BE2C (cell line): Measurements from ENCODE around the gene TTC33.
"Not testable (repeated sequence)": the region's sequence is repeated elsewhere in the genome, so short reads cannot be mapped to it uniquely, and the experiment has no call there.

Experiments used
- DNase-seq: peaks from one replicate; pipeline ENCODE4 v3.0.0-alpha.2; 2020
- H3K27me3 ChIP-seq: fragments of 250-450 bp; sonication (Bioruptor Pico); 2 replicates; pipeline ENCODE4 v1.5.1; 2020; ENCODE audit warnings: mild to moderate bottlenecking
- H3K36me3 ChIP-seq: fragments of 250-450 bp; sonication (Bioruptor Pico); 2 replicates; pipeline ENCODE4 v1.5.1; 2020; ENCODE audit warnings: mild to moderate bottlenecking
- H3K4me1 ChIP-seq: fragments of 250-450 bp; sonication (Bioruptor Pico); 2 replicates; pipeline ENCODE4 v1.5.1; 2020
- H3K4me3 ChIP-seq: 2 replicates; pipeline ENCODE4 v1.5.1; 2011; ENCODE audit warnings: low read depth, low read length
- H3K9me3 ChIP-seq: fragments of 250-450 bp; sonication (Bioruptor Pico); 2 replicates; pipeline ENCODE4 v1.5.1; 2020
- TF ChIP-seq, protein P1 (sequence below): IDR thresholded peaks from 2 replicates; pipeline ENCODE4 v1.5.1; 2012; ENCODE audit warnings: mild to moderate bottlenecking, low read depth, low read length

TTC33 gene

DNA sequence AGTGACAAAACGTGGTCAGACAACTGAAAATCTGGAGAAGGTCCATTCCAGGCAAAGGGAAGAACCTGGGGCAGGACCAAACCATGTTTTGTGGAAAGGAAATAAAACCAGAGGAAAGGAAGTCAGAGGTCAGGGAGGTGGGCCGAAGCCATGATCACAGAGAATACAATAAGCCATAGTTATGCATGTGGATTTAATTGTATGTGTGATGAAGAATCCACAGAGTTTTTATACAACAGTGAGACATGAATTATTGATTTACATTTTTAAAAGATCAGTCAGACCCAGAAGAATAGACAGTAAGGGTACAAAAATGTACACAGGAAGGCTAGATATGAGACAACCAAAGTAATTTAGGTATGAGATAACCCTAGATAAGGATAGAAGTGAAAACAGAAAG, 20.8 kb downstream of the TTC33 start:
- DNase-seq, result no peak
- Histone ChIP-seq H3K4me3 (no peak overlapping the region), H3K4me1 (no peaks in the 10 kb centered on the region), H3K9me3 (no peaks in the 10 kb centered on the region), H3K36me3 (no peaks in the 10 kb centered on the region), H3K27me3 (no peaks in the 10 kb centered on the region)
- TF ChIP-seq, protein P1, sequence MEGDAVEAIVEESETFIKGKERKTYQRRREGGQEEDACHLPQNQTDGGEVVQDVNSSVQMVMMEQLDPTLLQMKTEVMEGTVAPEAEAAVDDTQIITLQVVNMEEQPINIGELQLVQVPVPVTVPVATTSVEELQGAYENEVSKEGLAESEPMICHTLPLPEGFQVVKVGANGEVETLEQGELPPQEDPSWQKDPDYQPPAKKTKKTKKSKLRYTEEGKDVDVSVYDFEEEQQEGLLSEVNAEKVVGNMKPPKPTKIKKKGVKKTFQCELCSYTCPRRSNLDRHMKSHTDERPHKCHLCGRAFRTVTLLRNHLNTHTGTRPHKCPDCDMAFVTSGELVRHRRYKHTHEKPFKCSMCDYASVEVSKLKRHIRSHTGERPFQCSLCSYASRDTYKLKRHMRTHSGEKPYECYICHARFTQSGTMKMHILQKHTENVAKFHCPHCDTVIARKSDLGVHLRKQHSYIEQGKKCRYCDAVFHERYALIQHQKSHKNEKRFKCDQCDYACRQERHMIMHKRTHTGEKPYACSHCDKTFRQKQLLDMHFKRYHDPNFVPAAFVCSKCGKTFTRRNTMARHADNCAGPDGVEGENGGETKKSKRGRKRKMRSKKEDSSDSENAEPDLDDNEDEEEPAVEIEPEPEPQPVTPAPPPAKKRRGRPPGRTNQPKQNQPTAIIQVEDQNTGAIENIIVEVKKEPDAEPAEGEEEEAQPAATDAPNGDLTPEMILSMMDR, result no peak

DNA sequence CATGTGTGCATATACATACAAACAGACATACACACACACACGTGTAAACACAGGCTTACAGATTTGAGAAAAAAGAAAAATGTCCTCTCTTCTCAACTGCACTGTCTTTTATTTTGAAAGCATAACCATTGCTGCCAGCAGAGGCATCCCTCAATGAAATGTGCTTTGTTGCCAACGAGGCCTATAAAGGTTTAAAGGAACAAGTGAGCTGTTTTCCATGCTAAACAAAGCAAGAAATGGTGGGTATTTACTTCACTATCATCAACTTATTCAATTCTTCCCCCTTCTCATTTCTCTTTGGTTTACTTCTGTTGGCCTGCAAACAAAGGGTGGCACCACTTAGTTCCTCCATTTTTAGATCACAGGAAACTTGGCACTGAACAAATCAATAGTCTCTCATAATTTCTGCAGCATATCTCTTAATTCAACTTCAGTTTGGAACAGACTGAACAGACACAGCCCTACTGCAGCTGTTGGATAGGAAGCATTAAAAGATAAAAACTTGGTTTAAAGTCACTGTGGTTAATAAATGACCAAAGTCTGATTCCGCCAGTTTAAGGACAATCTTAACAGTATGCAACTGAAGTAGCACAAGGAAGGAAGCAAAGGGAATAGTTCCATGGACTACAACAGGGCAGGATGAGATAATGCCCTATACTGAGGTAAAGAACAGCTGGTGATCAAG, 21.7 kb downstream of the TTC33 start:
- Histone ChIP-seq H3K4me3 (no peak overlapping the region), H3K27me3 (no peaks in the 10 kb centered on the region), H3K36me3 (no peaks in the 10 kb centered on the region), H3K9me3 (no peaks in the 10 kb centered on the region), H3K4me1 (no peaks in the 10 kb centered on the region)
- TF ChIP-seq, protein P1, result no peak
- no peak for DNase-seq

DNA sequence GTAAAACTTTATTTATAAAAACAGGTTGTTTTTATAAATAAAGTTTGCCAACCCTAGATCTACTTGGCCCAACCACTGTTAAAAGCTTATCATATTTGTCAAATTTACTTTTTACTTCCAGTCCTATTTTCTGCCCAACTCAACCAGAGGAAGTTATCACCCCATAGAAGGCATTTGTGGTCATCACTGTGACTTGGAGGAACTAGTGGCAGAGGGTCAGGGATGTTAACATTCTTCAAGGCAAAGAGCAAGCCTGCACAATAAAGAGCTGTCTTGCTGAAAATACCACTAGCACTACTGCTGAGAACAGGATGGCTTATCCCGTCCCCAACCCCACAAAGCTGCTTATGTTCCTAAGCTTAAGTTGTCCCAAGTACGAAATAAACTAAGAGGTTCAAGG, 22.3 kb downstream of the TTC33 start:
- H3K4me3 ChIP-seq, result no peak overlapping the region
- TF ChIP-seq, protein P1, result no peak
- no peaks in the 10 kb centered on the region for H3K9me3 ChIP-seq
- DNase-seq, result no peak
- no peaks in the 10 kb centered on the region for H3K36me3 ChIP-seq
- no peaks in the 10 kb centered on the region for H3K4me1 ChIP-seq
- no peaks in the 10 kb centered on the region for H3K27me3 ChIP-seq

DNA sequence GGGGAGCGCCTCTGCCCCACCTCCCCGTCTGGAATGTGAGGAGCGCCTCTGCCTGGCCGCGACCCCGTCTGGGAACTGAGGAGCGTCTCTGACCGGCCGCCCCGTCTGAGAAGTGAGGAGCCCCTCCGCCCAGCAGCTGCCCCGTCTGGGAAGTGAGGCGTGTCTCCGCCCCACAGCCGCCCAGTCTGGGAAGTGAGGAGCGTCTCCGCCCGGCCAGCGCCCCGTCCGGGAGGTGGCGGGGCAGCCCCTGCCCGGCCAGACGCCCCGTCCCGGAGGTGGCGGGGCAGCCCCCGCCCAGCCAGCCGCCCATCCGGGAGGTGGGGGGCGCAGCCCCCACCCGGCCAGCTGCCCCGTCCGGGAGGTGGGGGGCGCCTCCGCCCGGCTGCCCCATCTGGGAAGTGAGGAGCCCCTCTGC, 33.3 kb downstream of the TTC33 start:
- not testable (repeated sequence) for H3K27me3 ChIP-seq, H3K4me1 ChIP-seq, H3K4me3 ChIP-seq, H3K9me3 ChIP-seq, H3K36me3 ChIP-seq, DNase-seq

DNA sequence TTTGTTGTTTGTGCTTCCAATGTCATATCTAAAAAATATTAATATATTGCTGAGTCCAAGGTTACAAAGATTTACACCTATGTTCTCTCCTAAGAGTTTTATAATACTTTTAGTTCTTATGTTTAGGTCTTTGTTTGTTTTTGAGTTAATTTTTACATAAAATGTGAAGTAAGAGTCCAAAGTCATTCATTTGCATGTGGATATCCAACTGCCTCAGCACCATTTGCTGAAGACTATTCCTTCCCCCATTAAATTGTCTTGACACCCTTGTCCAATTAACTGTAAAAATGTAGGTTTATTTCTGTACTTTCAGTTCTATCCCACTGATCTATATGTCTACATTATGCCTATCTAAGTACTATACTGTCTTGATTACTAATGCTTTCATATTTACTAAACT, 35.7 kb downstream of the TTC33 start:
- TF ChIP-seq, protein P1, result no peak
- H3K9me3 ChIP-seq, result no peaks in the 10 kb centered on the region

DNA sequence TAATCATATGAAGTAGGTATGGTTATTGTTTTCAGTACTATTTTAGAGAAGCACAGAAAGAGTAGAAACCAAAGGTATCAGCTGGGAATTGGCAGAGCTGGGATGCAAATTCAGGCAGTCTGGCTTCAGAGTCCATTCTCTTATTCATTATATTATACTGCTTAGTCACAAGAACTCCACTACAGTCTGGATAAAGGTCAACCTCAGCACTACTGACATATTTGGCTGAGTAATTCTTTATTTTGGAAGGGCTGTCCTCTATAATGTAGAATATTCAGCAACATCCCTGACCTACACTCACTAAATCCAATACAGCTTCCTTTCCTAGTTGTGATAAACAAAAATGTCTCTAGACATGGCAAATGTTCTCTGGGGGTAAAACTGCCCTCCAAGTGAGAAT, 38.5 kb downstream of the TTC33 start:
- no peaks in the 10 kb centered on the region for H3K27me3 ChIP-seq
- H3K4me1 ChIP-seq, result no peaks in the 10 kb centered on the region
- no peak for DNase-seq
- H3K4me3 ChIP-seq, result no peak overlapping the region
- no peaks in the 10 kb centered on the region for H3K9me3 ChIP-seq
- TF ChIP-seq, protein P1, result no peak
- no peaks in the 10 kb centered on the region for H3K36me3 ChIP-seq

More for the DNA sequence above, 35.7 kb downstream of the TTC33 start:
- Histone ChIP-seq H3K27me3 (no peaks in the 10 kb centered on the region), H3K4me3 (no peak overlapping the region), H3K36me3 (no peaks in the 10 kb centered on the region), H3K4me1 (no peaks in the 10 kb centered on the region)
- DNase-seq, result no peak
